HCT116 (cell line): ENCODE data around the gene SCPEP1. TPM values are rescaled to one million over a fixed set of nuclear protein-coding genes. Genes with fewer than 3 reads are reported as not detected.

ENCODE experiments used
- ATAC-seq: fragments of 200-7000 bp; cut with Tn5 transposase; 2 replicates; pipeline ENCODE4 v1.9.1; 2020; ENCODE audit warnings: mild to moderate bottlenecking, moderate library complexity
- BruUV-seq: library from RNA; stranded (reverse); fragments of 400-500 nt; replicated peaks from 2 replicates; lab custom pipeline; 2021; lab: Mats Ljungman, UMichigan
- CTCF ChIA-PET: fragments of 300-600 bp; sonication (Branson Sonifier 250); formaldehyde crosslinking; loops from one replicate; lab custom pipeline; 2021; ENCODE audit warnings: antibody characterized with exemption; lab: Charles Lee
- POLR2A ChIA-PET: fragments of 300-600, 350-600 bp; sonication (Branson Sonifier 250); formaldehyde crosslinking; loops from one replicate; lab custom pipeline; 2021; ENCODE audit warnings: antibody characterized with exemption; lab: Charles Lee
- RAD21 ChIA-PET, 2 experiments: fragments of 300-600 bp; sonication (Branson Sonifier 250); formaldehyde crosslinking; loops; one replicate each; lab custom pipeline; 2023; ENCODE audit warnings: low total read pairs in 2 of 2; ENCODE audit not compliant: uncharacterized antibody in 2 of 2, unreplicated experiment in 2 of 2, low non-redundant PET in 1 of 2; lab: Charles Lee
- DNase-seq: peaks from one replicate; pipeline ENCODE4 v3.0.0-alpha.2; 2010; ENCODE audit warnings: low read depth, low spot score
- H2AFZ ChIP-seq: fragments of 200-600 bp; shearing (Covaris generic), sonication (generic); 2 replicates; pipeline ENCODE4 v1.6.1; 2017; ENCODE audit warnings: low read depth, mixed run types, mixed read lengths, antibody characterized with exemption, low read length; ENCODE audit not compliant: poor library complexity, severe bottlenecking
- H3K27ac ChIP-seq: 2 replicates; pipeline ENCODE4 v1.5.1; 2012; ENCODE audit warnings: low read depth, low read length
- H3K27me3 ChIP-seq: fragments of 200-600 bp; sonication (generic); 2 replicates; pipeline ENCODE4 v1.6.1; 2016; ENCODE audit warnings: mixed run types, low read length, mixed read lengths; ENCODE audit not compliant: insufficient read depth
- H3K36me3 ChIP-seq, 2 experiments: fragments of 200-500 bp in 1 of 2; fragments of 200-600 bp in 1 of 2; sonication (Bioruptor generic) in 1 of 2; sonication (generic) in 1 of 2; 2 replicates each; pipeline versions ENCODE4 v1.5.1 to v1.6.1; 2014 to 2016; ENCODE audit warnings: low read length in 2 of 2, inconsistent platforms in 1 of 2, mixed read lengths in 1 of 2, mixed run types in 1 of 2; ENCODE audit not compliant: insufficient read depth in 2 of 2, control insufficient read depth in 1 of 2
- H3K4me1 ChIP-seq, 2 experiments: fragments of 200-600 bp in 1 of 2; sonication (generic) in 1 of 2; 2 replicates each; pipeline versions ENCODE4 v1.5.1 to v1.6.1; 2012 to 2017; ENCODE audit warnings: low read length in 2 of 2, inconsistent platforms in 1 of 2, mild to moderate bottlenecking in 1 of 2, mixed read lengths in 1 of 2, mixed run types in 1 of 2, moderate library complexity in 1 of 2; ENCODE audit not compliant: insufficient read depth in 2 of 2, control insufficient read depth in 1 of 2
- H3K4me2 ChIP-seq: fragments of 200-600 bp; sonication (generic); 2 replicates; pipeline ENCODE4 v1.6.1; 2017; ENCODE audit warnings: mixed run types, low read length, mixed read lengths
- H3K4me3 ChIP-seq, 2 experiments: fragments of 200-600 bp in 1 of 2; sonication (generic) in 1 of 2; replicated peaks in 1 of 2; 2 replicates each; pipeline ENCODE4 v1.5.1; 2011 to 2016; ENCODE audit warnings: low read length in 2 of 2, control low read depth in 1 of 2, low read depth in 1 of 2, mild to moderate bottlenecking in 1 of 2, mixed read lengths in 1 of 2, mixed run types in 1 of 2
- H3K79me2 ChIP-seq: fragments of 200-600 bp; sonication (generic); 2 replicates; pipeline ENCODE4 v1.6.1; 2017; ENCODE audit warnings: mild to moderate bottlenecking, mixed run types, low read length, moderate library complexity, mixed read lengths; ENCODE audit not compliant: insufficient read depth
- H3K9ac ChIP-seq: fragments of 200-600 bp; sonication (generic); 2 replicates; pipeline ENCODE4 v1.6.1; 2016; ENCODE audit warnings: low read length, mixed read lengths
- H3K9me2 ChIP-seq: fragments of 200-600 bp; sonication (generic), shearing (Covaris generic); 2 replicates; pipeline ENCODE4 v1.6.1; 2017; ENCODE audit warnings: mixed run types, mild to moderate bottlenecking, moderate library complexity; ENCODE audit not compliant: insufficient read depth
- H3K9me3 ChIP-seq, 2 experiments: fragments of 200-500 bp in 1 of 2; fragments of 200-600 bp in 1 of 2; sonication (Bioruptor generic) in 1 of 2; sonication (generic) in 1 of 2; 2 replicates each; pipeline ENCODE4 v1.6.1; 2014 to 2017; ENCODE audit warnings: low read length in 2 of 2, mixed read lengths in 2 of 2, inconsistent platforms in 1 of 2, low read depth in 1 of 2, mild to moderate bottlenecking in 1 of 2, mixed run types in 1 of 2, moderate library complexity in 1 of 2; ENCODE audit not compliant: control insufficient read depth in 1 of 2, insufficient read depth in 1 of 2
- H4K20me1 ChIP-seq: fragments of 200-600 bp; sonication (generic), shearing (Covaris generic); 2 replicates; pipeline ENCODE4 v1.6.1; 2017; ENCODE audit warnings: mixed run types, mild to moderate bottlenecking, moderate library complexity; ENCODE audit not compliant: insufficient read depth
- ATF3 ChIP-seq: IDR thresholded peaks from 2 replicates; pipeline ENCODE4 v1.6.1; 2012
- CBX3 ChIP-seq: IDR thresholded peaks from 2 replicates; pipeline ENCODE4 v1.6.1; 2012; ENCODE audit warnings: low read depth
- CEBPB ChIP-seq: IDR thresholded peaks from 2 replicates; pipeline ENCODE4 v1.6.1; 2012; ENCODE audit warnings: low read depth
- CTCF ChIP-seq, 3 experiments: fragments of 200-600 bp in 1 of 3; sonication (generic) in 1 of 3; IDR thresholded peaks in 2 of 3; conservative IDR thresholded peaks in 1 of 3; 2 replicates each; pipeline ENCODE4 v1.5.1; 2012 to 2017; ENCODE audit warnings: low read depth in 2 of 3, low read length in 2 of 3, antibody characterized with exemption in 1 of 3, borderline replicate concordance in 1 of 3, control low read depth in 1 of 3, mild to moderate bottlenecking in 1 of 3, mixed read lengths in 1 of 3, mixed run types in 1 of 3, moderate library complexity in 1 of 3; ENCODE audit not compliant: insufficient read depth in 1 of 3
- EGR1 ChIP-seq: IDR thresholded peaks from 2 replicates; pipeline ENCODE4 v1.6.1; 2012; ENCODE audit warnings: low read depth
- ELF1 ChIP-seq: IDR thresholded peaks from 2 replicates; pipeline ENCODE4 v1.6.1; 2012; ENCODE audit warnings: low read depth, borderline replicate concordance
- EZH2 ChIP-seq: fragments of 200-600 bp; sonication (generic); IDR thresholded peaks from 2 replicates; pipeline ENCODE4 v1.6.1; 2017; ENCODE audit warnings: antibody characterized with exemption, mixed run types
- EZH2phosphoT487 ChIP-seq: fragments of 200-600 bp; IDR thresholded peaks from 2 replicates; pipeline ENCODE4 v1.6.1; 2018; ENCODE audit warnings: antibody characterized with exemption, borderline replicate concordance
- MAX ChIP-seq: IDR thresholded peaks from 2 replicates; pipeline ENCODE4 v1.6.1; 2012
- POLR2A ChIP-seq: IDR thresholded peaks from 2 replicates; pipeline ENCODE4 v1.7.0; 2011; ENCODE audit warnings: borderline replicate concordance; ENCODE audit not compliant: insufficient read depth, insufficient read length; ENCODE audit errors: extremely low read depth
- POLR2AphosphoS5 ChIP-seq: IDR thresholded peaks from 2 replicates; pipeline ENCODE4 v1.6.1; 2011; ENCODE audit warnings: mild to moderate bottlenecking, low read depth, low read length, moderate library complexity
- REST ChIP-seq: IDR thresholded peaks from 2 replicates; pipeline ENCODE4 v1.6.1; 2012; ENCODE audit warnings: low read depth
- SRF ChIP-seq: IDR thresholded peaks from 2 replicates; pipeline ENCODE4 v1.6.1; 2012; ENCODE audit warnings: low read depth
- intact Hi-C: fragments of 100-400 bp; cut with micrococcal nuclease; formaldehyde crosslinking; loops from 2 replicates; pipeline ENCODE4 v1.10.0; 2022
- total RNA-seq: library from RNA; stranded (reverse); gene quantifications from one replicate; pipeline ENCODE4 v1.2.1, GENCODE V29; 2021; ENCODE audit not compliant: unreplicated experiment

The SCPEP1 gene
- total RNA-seq, 1 experiment from 2014 or later = 28.3 TPM

DNA sequence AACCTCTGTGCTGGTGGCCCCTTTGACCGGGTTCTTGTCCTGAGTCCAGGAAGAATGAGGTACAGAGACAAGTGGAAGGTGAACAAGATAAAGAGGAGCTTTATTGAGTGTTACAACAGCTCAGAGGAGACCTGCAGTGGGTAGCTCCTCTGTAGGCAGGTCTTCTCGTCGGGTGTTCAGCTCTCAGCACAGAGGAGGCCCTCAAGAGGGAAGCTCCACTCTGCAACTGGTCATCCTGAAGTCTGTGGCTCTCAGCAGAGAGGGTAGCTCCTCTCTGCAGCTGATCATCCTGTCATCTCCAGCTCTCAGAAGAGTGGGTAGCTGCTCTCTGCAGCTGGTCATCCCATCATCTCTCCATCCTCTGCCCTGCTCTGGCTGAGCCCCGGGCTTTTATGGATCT, 39.7 kb downstream of the SCPEP1 start:
- H3K4me2 ChIP-seq = no peak overlapping the region
- BruUV-seq = no TSS peak
- intact Hi-C loops = no loop called here
- H3K9ac ChIP-seq = no peak overlapping the region
- ChIA-PET CTCF (no interaction called here), POLR2A (no interaction called here)
- peaks cover 11 to 12% of the 10 kb centered on the region in 2 experiments for H3K4me1 ChIP-seq
- no peak for DNase-seq
- TF ChIP-seq EZH2 (no peak), ELF1 (no peak), CEBPB (no peak), MAX (no peak), CTCF (IDR thresholded peaks at IDR 0.05 in 2 of 3, conservative IDR thresholded peaks at IDR 0.05 in 1 of 3; ENCODE audit: borderline replicate concordance in 1 of 3, insufficient read depth in 1 of 3, low read depth in 2 of 3, low read length in 2 of 3) (no peak), ATF3 (no peak), CBX3 (no peak), EZH2phosphoT487 (no peak), SRF (no peak), EGR1 (no peak), REST (no peak), POLR2AphosphoS5 (no peak), POLR2A (no peak)
- TF ChIP-seq, all 23 proteins: peak for 0
- Histone ChIP-seq H2AFZ (no peak overlapping the region), H4K20me1 (no peaks in the 10 kb centered on the region), H3K79me2 (no peaks in the 10 kb centered on the region), H3K9me2 (no peaks in the 10 kb centered on the region), H3K4me3 (no peak overlapping the region), H3K27ac (no peak overlapping the region), H3K9me3 (no peaks in the 10 kb centered on the region), H3K36me3 (no peaks in the 10 kb centered on the region), H3K27me3 (no peaks in the 10 kb centered on the region)
- no peak for ATAC-seq
- RAD21 ChIA-PET = no interaction called here
